HG03575 (cell line): ENCODE data around the gene PPP2R5E.
"Not testable (repeated sequence)": the region's sequence is repeated elsewhere in the genome, so short reads cannot be mapped to it uniquely, and the experiment has no call there.

Experiments used
- ATAC-seq: cut with Tn5 transposase; IDR thresholded peaks from one replicate; pipeline ENCODE4 v1.9.1; 2021; ENCODE audit not compliant: unreplicated experiment, insufficient number of reproducible peaks, low FRiP score; ENCODE audit errors: extremely low read depth

PPP2R5E gene

DNA sequence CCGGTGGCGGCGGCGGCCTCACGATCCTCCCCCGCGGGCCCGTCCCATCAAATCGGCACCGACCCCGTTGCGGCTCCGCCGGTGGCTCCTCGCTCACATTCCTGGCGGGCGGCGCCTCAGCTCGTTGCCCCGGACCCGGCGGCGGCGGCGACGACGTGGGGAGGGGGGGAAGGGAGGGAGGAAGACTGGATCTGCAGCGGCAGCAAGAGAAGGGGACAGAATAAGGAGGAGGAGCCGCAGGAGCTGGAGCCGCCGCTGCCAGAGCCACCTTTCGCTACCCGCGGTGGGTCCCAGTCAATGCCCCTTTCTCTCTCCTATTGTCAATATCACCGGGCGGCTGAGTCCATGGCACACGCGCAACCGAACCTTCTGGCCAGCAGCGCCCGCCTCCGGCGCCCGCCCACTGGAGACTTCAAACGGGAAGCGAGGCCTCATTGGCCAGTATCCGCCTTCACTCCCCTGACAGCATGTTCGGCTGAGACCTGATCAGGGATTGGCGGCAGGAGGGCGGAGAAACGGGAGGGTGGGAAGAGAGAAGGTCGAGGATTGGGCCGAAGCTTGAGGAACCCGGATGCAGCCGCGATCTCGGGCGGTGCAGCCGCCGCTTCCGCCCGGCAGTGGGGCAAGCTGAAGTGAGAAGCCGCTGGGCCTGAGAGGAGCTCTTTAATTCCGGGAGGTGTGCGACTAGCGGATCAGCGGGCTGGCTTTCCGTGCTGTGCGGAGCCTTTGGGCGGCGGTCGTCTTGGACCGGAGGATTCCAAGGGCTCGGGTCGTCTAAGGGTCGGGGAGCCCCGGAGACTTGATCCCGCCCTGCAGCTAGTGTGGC, at the start of gene PPP2R5E:
PPP2R5E (minus strand) TSS at position 378 of the 826 bp plus-strand sequence. CDS start 3,692 bp downstream, outside the sequence.
- peak; percentile 82 for ATAC-seq

DNA sequence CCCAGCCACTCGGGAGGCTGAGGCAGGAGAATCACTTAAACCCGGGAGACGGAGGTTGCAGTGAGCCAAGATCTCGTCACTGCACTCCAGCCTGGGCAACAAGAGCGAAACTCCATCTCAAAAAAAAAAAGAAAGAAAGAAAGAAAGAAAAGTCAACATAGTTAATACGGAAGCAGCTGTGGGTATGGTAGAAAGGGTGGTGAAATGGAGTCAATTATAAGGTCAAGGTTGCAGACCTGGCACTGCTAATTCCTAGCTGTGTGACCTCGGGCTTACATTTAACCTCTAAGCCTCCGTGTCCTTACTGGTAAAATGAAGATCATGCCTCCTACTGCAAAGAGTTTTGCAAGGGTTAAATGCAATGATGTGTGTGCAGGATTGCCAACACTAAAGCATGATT, 39.9 kb upstream of the PPP2R5E start:
- not testable (repeated sequence) for ATAC-seq

- ATAC-seq = no peak
Measured at GRCh38 chr14:63581491-63581890, 38.3 kb upstream of the PPP2R5E start.

DNA sequence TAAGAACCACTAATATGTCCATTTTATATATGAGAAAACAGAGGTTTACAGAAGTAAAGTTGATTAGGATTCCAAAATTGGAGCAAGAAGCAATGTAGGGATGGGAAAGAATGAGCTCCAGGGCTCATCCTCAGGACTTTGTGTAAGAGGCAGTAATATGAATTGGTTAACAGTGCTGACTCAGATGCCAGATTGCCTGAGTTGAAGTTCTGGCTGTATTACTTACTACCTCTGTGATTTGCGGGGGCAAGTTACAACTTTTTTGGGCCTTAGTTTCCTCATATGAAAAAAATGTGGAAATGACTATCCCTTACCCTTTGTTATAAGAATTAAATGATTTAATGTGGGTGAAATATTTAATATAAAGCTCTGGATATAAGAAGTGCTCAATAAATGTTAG, 35.1 kb upstream of the PPP2R5E start:
- ATAC-seq = no peak

DNA sequence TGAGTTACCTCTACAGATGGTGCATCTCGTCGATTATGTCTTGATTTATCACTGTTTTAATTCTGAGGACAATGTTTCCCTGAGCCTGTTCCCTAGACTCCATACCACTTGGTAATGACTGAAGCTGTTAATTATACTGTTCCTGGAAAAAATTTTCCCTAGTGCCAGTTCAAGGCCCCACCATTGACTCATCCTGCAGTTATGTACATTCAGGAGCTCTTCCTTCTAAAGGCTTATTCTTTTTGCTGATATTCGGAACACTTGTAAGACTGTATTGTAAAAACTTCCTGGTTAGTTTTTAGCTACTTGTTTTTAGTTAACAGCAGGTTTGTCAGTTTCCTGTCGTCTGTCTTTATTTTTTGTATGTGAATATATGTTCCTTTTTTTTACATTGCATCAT, 30.4 kb upstream of the PPP2R5E start:
- ATAC-seq = no peak

- no peak for ATAC-seq
Measured at GRCh38 chr14:63565448-63565847, 22.3 kb upstream of the PPP2R5E start.

DNA sequence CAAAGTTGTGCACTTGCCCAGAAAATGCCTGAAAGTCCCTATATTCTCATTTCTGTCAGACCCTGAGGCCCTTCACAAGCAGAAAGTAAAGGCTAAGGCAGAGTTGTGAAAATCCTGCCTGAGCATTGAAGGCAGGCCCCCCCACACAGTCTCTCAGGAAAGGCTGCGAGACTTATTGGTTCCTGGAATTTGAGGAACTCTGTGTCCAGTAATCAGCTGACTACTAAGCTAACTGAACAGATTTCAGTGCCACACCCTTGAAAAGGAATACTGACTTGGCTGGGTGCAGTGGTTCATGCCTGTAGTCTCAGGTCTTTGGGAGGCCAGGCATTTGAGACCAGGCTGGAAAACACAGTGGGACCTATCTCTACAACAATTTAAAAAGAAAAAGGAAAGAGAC, 21.1 kb upstream of the PPP2R5E start:
- ATAC-seq = no peak

DNA sequence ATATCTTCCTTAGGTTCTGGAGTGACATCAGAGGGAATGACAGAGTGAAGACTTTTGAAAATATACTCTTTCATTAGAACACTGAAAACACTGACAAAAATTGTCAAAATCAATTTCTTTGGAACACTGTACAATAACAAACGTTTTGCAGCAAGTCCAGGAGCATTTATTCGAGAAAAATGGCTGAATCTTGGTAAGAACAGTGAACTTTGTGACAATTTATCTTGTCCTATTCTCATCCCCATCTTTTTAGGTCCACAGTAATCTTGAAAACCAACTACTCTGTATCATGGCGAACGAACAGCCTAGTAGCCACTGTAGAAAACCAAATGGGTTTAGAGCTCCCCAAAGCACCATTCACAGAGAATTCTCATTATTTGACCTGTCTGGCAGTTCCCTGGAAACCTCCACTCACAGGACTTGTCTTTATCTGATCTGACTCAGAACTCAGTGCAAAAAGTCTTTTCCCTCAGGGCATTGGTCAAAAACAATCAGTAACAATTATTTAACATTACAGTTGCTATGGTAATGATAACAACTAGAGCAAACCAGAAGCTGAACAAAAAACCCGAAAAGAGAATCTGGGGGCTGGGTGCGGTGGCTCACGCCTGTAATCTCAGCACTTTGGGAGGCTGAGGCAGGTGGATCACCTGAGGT, 20.3 kb upstream of the PPP2R5E start:
- no peak for ATAC-seq

DNA sequence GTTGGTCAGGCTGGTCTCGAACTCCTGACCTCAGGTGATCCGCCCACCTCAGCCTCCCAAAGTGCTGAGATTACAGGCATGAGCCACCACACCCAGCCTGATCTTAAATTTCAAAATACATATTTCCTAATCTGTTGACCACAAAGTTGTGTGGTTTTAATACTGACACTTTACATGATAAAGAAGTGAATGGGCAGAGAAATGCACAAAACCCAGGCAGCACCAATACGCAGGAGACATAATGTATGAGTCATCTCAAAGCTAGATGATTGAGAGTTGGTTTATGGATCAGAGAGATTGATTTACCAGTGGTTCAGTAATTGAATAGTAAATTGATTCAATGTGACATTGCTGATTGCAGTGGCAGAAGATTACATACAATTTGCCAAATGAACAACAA, 19.2 kb upstream of the PPP2R5E start:
- no peak for ATAC-seq

DNA sequence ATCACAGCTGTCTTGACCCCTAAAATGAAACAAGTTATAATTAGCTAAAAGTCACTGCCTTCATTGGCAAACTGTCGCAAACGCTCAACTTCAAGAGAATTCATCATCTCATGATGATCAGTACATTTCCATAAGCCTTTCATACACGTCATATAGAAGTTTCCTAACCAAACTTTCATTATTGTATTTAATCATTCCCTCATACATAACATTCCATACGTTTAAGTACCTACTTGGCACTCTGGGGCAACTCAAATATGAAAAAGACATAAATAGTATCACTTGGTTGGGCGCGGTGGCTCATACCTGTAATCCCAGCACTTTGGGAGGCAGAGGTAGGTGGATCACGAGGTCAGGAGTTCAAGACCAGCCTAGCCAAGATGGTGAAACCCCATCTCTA, 12.4 kb upstream of the PPP2R5E start:
- no peak for ATAC-seq

DNA sequence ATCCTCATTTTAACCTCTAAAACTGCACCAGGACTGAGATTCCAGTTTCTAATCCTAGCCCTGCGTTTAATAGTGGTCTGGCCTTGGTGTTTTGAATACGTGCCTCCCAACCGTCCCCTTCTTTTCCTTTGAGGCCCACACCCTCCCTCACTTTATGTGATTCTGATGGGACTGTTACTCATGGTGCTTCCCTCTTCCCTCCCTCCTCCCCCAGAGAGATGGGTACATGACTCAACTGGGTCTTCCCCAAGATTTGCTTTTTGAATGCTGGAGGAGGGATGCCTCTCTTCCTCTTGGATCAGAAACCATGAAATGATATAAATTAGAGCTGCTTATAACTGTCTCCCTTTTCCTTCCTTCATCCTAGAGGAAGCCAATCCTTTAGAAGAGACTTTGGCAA, 8.2 kb upstream of the PPP2R5E start:
- ATAC-seq = no peak

GRCh38 chr14:63547798-63548335, 4.7 kb upstream of the PPP2R5E start:
- ATAC-seq = no peak

GRCh38 chr14:63545431-63545830, 2.3 kb upstream of the PPP2R5E start:
- ATAC-seq = no peak

DNA sequence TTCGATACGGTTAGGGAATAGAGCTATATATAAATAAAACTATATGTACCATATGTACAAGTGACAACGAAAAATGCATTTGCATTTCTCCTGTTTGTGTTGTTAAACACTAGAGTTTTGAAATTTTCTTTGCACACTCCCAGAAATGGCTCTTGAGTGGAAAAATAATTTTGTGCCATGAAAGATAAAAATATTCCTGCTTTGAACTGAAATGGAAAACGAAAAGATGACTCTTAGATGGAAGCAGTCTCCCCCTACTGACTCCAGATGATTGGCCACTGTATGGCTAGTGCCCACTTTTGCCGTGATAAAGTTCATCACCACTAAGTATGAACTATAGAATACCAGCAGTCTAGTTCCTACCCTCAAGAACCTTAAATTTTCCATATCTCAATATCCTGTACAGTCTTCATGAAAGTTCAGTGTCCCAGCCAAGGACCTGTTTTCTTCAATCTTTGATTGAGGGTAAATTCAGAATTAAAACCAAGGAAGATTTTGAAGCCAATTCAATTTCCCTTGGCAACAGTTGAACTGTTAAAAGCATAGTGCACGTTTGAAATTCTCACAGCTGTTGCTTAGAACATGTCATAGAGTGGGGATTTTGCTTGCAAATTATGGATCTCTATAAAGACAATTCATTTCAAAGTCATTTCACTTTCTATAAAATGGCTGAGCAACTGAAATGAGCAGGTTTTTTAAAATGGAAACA, 1.6 kb upstream of the PPP2R5E start:
- no peak for ATAC-seq

- ATAC-seq = peak; percentile 8
Measured at GRCh38 chr14:63543826-63544406, 739 bp upstream of the PPP2R5E start.

GRCh38 chr14:63542231-63542999, 762 bp downstream of the PPP2R5E start:
- ATAC-seq = no peak

DNA sequence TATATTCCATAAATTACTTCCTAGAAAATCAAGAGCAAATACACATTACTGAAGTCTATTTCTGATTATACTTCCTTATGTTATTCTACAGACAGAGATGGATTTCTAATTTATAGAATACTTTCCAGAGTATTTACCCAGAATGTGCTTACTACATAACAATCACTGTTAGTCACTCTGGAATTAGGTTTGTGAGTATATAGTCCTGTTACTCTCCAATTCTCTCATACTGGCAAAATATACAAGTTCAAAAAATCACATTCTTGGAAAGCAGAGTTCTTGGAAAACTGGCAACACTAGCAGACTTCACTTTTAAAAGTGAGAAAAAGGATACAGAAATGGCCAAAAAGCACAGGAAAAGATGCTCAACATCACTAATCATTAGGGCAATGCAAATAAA, 7.3 kb downstream of the PPP2R5E start:
- no peak for ATAC-seq

GRCh38 chr14:63533474-63533873, 9.7 kb downstream of the PPP2R5E start:
- ATAC-seq = no peak
